Neural cell (in vitro differentiated cells): ENCODE measurements around the gene CCDC50. TPM values are rescaled to one million over a fixed set of nuclear protein-coding genes. Genes with fewer than 3 reads are reported as not detected.

Experiments
- H2AFZ ChIP-seq: fragments of 200-600, 300-800 bp; sonication (generic), shearing (Covaris generic); 2 replicates; pipeline ENCODE4 v1.6.0; 2014; ENCODE audit warnings: low read depth, mild to moderate bottlenecking, antibody characterized with exemption, low read length, moderate library complexity
- H3F3A ChIP-seq: fragments of 200-600 bp; shearing (Covaris generic); 2 replicates; pipeline ENCODE4 v1.6.1; 2016; ENCODE audit warnings: mild to moderate bottlenecking, moderate library complexity, mixed read lengths, antibody characterized with exemption, low read length; ENCODE audit not compliant: insufficient read depth, poor library complexity, severe bottlenecking
- H3K27ac ChIP-seq: fragments of 200-600, 300-800 bp; sonication (generic), shearing (Covaris generic); 2 replicates; pipeline ENCODE4 v1.5.1; 2014; ENCODE audit warnings: mild to moderate bottlenecking, low read length, moderate library complexity
- H3K27me3 ChIP-seq: fragments of 300-800, 200-600 bp; sonication (generic), shearing (Covaris generic); 2 replicates; pipeline ENCODE4 v1.6.0; 2014; ENCODE audit warnings: mild to moderate bottlenecking, low read depth, low read length, moderate library complexity; ENCODE audit not compliant: insufficient read depth
- H3K36me3 ChIP-seq: fragments of 300-800, 200-600 bp; sonication (generic), shearing (Covaris generic); 2 replicates; pipeline ENCODE4 v1.5.1; 2014; ENCODE audit warnings: mild to moderate bottlenecking, antibody characterized with exemption, low read length, moderate library complexity; ENCODE audit not compliant: insufficient read depth
- H3K4me2 ChIP-seq: fragments of 300-800, 200-600 bp; sonication (generic), shearing (Covaris generic); 2 replicates; pipeline ENCODE4 v1.6.0; 2014; ENCODE audit warnings: mild to moderate bottlenecking, low read length
- H3K4me3 ChIP-seq: fragments of 300-800, 200-600 bp; sonication (generic), shearing (Covaris generic); 2 replicates; pipeline ENCODE4 v1.5.1; 2014; ENCODE audit warnings: mild to moderate bottlenecking, low read length, moderate library complexity
- H3K79me2 ChIP-seq: fragments of 200-600 bp; shearing (Covaris generic); replicated peaks from 2 replicates; pipeline ENCODE4 v1.6.0; 2014; ENCODE audit warnings: mild to moderate bottlenecking, low read length, moderate library complexity; ENCODE audit not compliant: insufficient read depth
- H3K9ac ChIP-seq: fragments of 300-800, 200-600 bp; sonication (generic), shearing (Covaris generic); 2 replicates; pipeline ENCODE4 v1.6.1; 2016; ENCODE audit warnings: mild to moderate bottlenecking, low read length, mixed read lengths
- H3K9me2 ChIP-seq: fragments of 200-600 bp; shearing (Covaris generic); 2 replicates; pipeline ENCODE4 v1.6.1; 2016; ENCODE audit warnings: mild to moderate bottlenecking, low read length, mixed read lengths; ENCODE audit not compliant: insufficient read depth
- H3K9me3 ChIP-seq: fragments of 200-600, 300-800 bp; sonication (generic), shearing (Covaris generic); 2 replicates; pipeline ENCODE4 v1.6.1; 2016; ENCODE audit warnings: mild to moderate bottlenecking, mixed run types, low read length, moderate library complexity, mixed read lengths
- H4K20me1 ChIP-seq: fragments of 200-600 bp; shearing (Covaris generic); 2 replicates; pipeline ENCODE4 v1.6.1; 2016; ENCODE audit warnings: mild to moderate bottlenecking, mixed run types; ENCODE audit not compliant: insufficient read depth
- CTCF ChIP-seq: fragments of 450-650 bp; IDR thresholded peaks from 2 replicates; pipeline ENCODE4 v1.5.1; 2014; ENCODE audit warnings: antibody characterized with exemption, mild to moderate bottlenecking, moderate library complexity; ENCODE audit not compliant: poor library complexity, severe bottlenecking
- EP300 ChIP-seq: fragments of 450-650 bp; conservative IDR thresholded peaks from 2 replicates; pipeline ENCODE4 v1.6.1; 2014; ENCODE audit warnings: antibody characterized with exemption, mild to moderate bottlenecking, moderate library complexity; ENCODE audit not compliant: poor library complexity, severe bottlenecking
- EZH2 ChIP-seq: fragments of 200-600, 300-800 bp; shearing (Covaris generic), sonication (generic); IDR thresholded peaks from 2 replicates; pipeline ENCODE4 v1.6.1; 2014; ENCODE audit warnings: antibody characterized with exemption, low read length, borderline replicate concordance, mild to moderate bottlenecking; ENCODE audit not compliant: insufficient read depth, poor library complexity, severe bottlenecking
- MXI1 ChIP-seq: fragments of 450-650 bp; conservative IDR thresholded peaks from 2 replicates; pipeline ENCODE4 v1.6.1; 2014; ENCODE audit warnings: antibody characterized with exemption, mild to moderate bottlenecking; ENCODE audit not compliant: poor library complexity, severe bottlenecking
- POLR2AphosphoS5 ChIP-seq: IDR thresholded peaks from 2 replicates; pipeline ENCODE4 v1.6.1; 2012
- RAD21 ChIP-seq: fragments of 450-650 bp; conservative IDR thresholded peaks from 2 replicates; pipeline ENCODE4 v1.6.1; 2014; ENCODE audit warnings: antibody characterized with exemption, mild to moderate bottlenecking, moderate library complexity
- REST ChIP-seq: IDR thresholded peaks from 2 replicates; pipeline ENCODE4 v1.6.1; 2012; ENCODE audit warnings: borderline replicate concordance
- SMC3 ChIP-seq: fragments of 450-650 bp; conservative IDR thresholded peaks from 2 replicates; pipeline ENCODE4 v1.6.1; 2014; ENCODE audit warnings: antibody characterized with exemption, mild to moderate bottlenecking, moderate library complexity; ENCODE audit not compliant: poor library complexity
- TAF1 ChIP-seq: IDR thresholded peaks from 2 replicates; pipeline ENCODE4 v1.6.1; 2012; ENCODE audit warnings: low read depth
- polyA plus RNA-seq: library from polyadenylated mRNA; depleted of rRNA; stranded (reverse); fragments of >200 nt; gene quantifications from 2 replicates; pipeline ENCODE4 v1.2.3, GENCODE V29; 2014

Gene CCDC50
- polyA plus RNA-seq, 1 donor from 2014 or later = 58.2 TPM

- H3K27ac ChIP-seq = no peak overlapping the region
- H4K20me1 ChIP-seq = no peaks in the 10 kb centered on the region
- no peaks in the 10 kb centered on the region for H3K9me3 ChIP-seq
- H3K36me3 ChIP-seq = peaks cover 16% of the 10 kb centered on the region
- H3K9me2 ChIP-seq = no peaks in the 10 kb centered on the region
- H3K4me3 ChIP-seq = no peak overlapping the region
- H2AFZ ChIP-seq = no peak overlapping the region
- peaks cover 22% of the 10 kb centered on the region for H3K79me2 ChIP-seq
- no peaks in the 10 kb centered on the region for H3K27me3 ChIP-seq
- H3K4me2 ChIP-seq = no peak overlapping the region
- no peak for TF ChIP-seq EZH2
- no peak for TF ChIP-seq POLR2AphosphoS5
- no peak for TF ChIP-seq TAF1
- TF ChIP-seq REST = no peak
- no peak for TF ChIP-seq RAD21
- TF ChIP-seq MXI1 = no peak
- no peak for TF ChIP-seq SMC3
- TF ChIP-seq EP300 = no peak
- TF ChIP-seq CTCF = no peak
- H3F3A ChIP-seq = no peaks in the 10 kb centered on the region
- H3K9ac ChIP-seq = no peak overlapping the region
These were observed 27.6 kb downstream of the CCDC50 start for GRCh38 chr3:191356631-191357439.

- no peak overlapping the region for H3K4me2 ChIP-seq
- TF ChIP-seq TAF1 = no peak
- no peak for TF ChIP-seq POLR2AphosphoS5
- no peak for TF ChIP-seq EP300
- no peak for TF ChIP-seq RAD21
- TF ChIP-seq EZH2 = no peak
These were observed 28.7 kb downstream of the CCDC50 start for GRCh38 chr3:191357909-191358308.

More at GRCh38 chr3:191357909-191358308, 28.7 kb downstream of the CCDC50 start:
- no peak overlapping the region for H2AFZ ChIP-seq
- no peaks in the 10 kb centered on the region for H3K27me3 ChIP-seq
- H3K9ac ChIP-seq = no peak overlapping the region
- H3K27ac ChIP-seq = no peak overlapping the region
- H3K79me2 ChIP-seq = peaks cover 22% of the 10 kb centered on the region
- H3K36me3 ChIP-seq = peaks cover 16% of the 10 kb centered on the region
- H3K9me2 ChIP-seq = no peaks in the 10 kb centered on the region
- no peaks in the 10 kb centered on the region for H3K9me3 ChIP-seq
- no peak overlapping the region for H3K4me3 ChIP-seq
- H3F3A ChIP-seq = no peaks in the 10 kb centered on the region
- no peaks in the 10 kb centered on the region for H4K20me1 ChIP-seq
